ENCODE data around the gene IMP4.

IMP4 gene

GRCh38 chr2:130372055-130372832 lies 29.5 kb downstream of the IMP4 start (continued):
- TF ChIP-seq, protein P1, sequence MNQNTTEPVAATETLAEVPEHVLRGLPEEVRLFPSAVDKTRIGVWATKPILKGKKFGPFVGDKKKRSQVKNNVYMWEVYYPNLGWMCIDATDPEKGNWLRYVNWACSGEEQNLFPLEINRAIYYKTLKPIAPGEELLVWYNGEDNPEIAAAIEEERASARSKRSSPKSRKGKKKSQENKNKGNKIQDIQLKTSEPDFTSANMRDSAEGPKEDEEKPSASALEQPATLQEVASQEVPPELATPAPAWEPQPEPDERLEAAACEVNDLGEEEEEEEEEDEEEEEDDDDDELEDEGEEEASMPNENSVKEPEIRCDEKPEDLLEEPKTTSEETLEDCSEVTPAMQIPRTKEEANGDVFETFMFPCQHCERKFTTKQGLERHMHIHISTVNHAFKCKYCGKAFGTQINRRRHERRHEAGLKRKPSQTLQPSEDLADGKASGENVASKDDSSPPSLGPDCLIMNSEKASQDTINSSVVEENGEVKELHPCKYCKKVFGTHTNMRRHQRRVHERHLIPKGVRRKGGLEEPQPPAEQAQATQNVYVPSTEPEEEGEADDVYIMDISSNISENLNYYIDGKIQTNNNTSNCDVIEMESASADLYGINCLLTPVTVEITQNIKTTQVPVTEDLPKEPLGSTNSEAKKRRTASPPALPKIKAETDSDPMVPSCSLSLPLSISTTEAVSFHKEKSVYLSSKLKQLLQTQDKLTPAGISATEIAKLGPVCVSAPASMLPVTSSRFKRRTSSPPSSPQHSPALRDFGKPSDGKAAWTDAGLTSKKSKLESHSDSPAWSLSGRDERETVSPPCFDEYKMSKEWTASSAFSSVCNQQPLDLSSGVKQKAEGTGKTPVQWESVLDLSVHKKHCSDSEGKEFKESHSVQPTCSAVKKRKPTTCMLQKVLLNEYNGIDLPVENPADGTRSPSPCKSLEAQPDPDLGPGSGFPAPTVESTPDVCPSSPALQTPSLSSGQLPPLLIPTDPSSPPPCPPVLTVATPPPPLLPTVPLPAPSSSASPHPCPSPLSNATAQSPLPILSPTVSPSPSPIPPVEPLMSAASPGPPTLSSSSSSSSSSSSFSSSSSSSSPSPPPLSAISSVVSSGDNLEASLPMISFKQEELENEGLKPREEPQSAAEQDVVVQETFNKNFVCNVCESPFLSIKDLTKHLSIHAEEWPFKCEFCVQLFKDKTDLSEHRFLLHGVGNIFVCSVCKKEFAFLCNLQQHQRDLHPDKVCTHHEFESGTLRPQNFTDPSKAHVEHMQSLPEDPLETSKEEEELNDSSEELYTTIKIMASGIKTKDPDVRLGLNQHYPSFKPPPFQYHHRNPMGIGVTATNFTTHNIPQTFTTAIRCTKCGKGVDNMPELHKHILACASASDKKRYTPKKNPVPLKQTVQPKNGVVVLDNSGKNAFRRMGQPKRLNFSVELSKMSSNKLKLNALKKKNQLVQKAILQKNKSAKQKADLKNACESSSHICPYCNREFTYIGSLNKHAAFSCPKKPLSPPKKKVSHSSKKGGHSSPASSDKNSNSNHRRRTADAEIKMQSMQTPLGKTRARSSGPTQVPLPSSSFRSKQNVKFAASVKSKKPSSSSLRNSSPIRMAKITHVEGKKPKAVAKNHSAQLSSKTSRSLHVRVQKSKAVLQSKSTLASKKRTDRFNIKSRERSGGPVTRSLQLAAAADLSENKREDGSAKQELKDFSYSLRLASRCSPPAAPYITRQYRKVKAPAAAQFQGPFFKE (tag by site-specific recombination; IDR thresholded peaks at IDR 0.05; ENCODE audit: borderline replicate concordance): no peak
- TF ChIP-seq KLF16 (tag by site-specific recombination; IDR thresholded peaks at IDR 0.05) (no peak; the same call in 1 of the 2 replicates), ELK4 (IDR thresholded peaks at IDR 0.05; ENCODE audit: borderline replicate concordance, low read depth, low read length) (no peak), ZNF664 (tag by site-specific recombination; IDR thresholded peaks at IDR 0.05) (no peak), ZNF585B (tag by site-specific recombination; IDR thresholded peaks at IDR 0.05) (no peak), ZNF704 (tag by site-specific recombination; IDR thresholded peaks at IDR 0.05) (no peak), GLIS1 (tag by site-specific recombination; IDR thresholded peaks at IDR 0.05) (peak; percentile 55), ZBTB1 (tag by site-specific recombination; IDR thresholded peaks at IDR 0.05) (no peak), ZEB2 (tag by site-specific recombination; IDR thresholded peaks at IDR 0.05) (no peak; the same call in 1 of the 2 replicates), ZNF23 (tag by site-specific recombination; IDR thresholded peaks at IDR 0.05; ENCODE audit: borderline replicate concordance) (no peak), OVOL3 (tag by site-specific recombination; IDR thresholded peaks at IDR 0.05) (no peak), ZBTB11 (tag by site-specific recombination; conservative IDR thresholded peaks at IDR 0.05; ENCODE audit: low read depth) (peak; percentile 88), ZNF830 (tag by site-specific recombination; IDR thresholded peaks at IDR 0.05; ENCODE audit: low read depth) (no peak), ZNF335 (tag by site-specific recombination; conservative IDR thresholded peaks at IDR 0.05) (peak; percentile 47), RBAK (tag by site-specific recombination; IDR thresholded peaks at IDR 0.05) (no peak)
- TF ChIP-seq, protein P2, sequence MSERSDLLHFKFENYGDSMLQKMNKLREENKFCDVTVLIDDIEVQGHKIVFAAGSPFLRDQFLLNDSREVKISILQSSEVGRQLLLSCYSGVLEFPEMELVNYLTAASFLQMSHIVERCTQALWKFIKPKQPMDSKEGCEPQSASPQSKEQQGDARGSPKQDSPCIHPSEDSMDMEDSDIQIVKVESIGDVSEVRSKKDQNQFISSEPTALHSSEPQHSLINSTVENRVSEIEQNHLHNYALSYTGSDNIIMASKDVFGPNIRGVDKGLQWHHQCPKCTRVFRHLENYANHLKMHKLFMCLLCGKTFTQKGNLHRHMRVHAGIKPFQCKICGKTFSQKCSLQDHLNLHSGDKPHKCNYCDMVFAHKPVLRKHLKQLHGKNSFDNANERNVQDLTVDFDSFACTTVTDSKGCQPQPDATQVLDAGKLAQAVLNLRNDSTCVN (tag by site-specific recombination; optimal IDR thresholded peaks at IDR 0.05): peak; percentile 90
- TF ChIP-seq, protein P3, sequence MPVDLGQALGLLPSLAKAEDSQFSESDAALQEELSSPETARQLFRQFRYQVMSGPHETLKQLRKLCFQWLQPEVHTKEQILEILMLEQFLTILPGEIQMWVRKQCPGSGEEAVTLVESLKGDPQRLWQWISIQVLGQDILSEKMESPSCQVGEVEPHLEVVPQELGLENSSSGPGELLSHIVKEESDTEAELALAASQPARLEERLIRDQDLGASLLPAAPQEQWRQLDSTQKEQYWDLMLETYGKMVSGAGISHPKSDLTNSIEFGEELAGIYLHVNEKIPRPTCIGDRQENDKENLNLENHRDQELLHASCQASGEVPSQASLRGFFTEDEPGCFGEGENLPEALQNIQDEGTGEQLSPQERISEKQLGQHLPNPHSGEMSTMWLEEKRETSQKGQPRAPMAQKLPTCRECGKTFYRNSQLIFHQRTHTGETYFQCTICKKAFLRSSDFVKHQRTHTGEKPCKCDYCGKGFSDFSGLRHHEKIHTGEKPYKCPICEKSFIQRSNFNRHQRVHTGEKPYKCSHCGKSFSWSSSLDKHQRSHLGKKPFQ (tag by site-specific recombination; IDR thresholded peaks at IDR 0.05): no peak
- TF ChIP-seq, protein P4, sequence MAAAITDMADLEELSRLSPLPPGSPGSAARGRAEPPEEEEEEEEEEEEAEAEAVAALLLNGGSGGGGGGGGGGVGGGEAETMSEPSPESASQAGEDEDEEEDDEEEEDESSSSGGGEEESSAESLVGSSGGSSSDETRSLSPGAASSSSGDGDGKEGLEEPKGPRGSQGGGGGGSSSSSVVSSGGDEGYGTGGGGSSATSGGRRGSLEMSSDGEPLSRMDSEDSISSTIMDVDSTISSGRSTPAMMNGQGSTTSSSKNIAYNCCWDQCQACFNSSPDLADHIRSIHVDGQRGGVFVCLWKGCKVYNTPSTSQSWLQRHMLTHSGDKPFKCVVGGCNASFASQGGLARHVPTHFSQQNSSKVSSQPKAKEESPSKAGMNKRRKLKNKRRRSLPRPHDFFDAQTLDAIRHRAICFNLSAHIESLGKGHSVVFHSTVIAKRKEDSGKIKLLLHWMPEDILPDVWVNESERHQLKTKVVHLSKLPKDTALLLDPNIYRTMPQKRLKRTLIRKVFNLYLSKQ (tag by site-specific recombination; IDR thresholded peaks at IDR 0.05; ENCODE audit: borderline replicate concordance): no peak
- TF ChIP-seq, protein P5, sequence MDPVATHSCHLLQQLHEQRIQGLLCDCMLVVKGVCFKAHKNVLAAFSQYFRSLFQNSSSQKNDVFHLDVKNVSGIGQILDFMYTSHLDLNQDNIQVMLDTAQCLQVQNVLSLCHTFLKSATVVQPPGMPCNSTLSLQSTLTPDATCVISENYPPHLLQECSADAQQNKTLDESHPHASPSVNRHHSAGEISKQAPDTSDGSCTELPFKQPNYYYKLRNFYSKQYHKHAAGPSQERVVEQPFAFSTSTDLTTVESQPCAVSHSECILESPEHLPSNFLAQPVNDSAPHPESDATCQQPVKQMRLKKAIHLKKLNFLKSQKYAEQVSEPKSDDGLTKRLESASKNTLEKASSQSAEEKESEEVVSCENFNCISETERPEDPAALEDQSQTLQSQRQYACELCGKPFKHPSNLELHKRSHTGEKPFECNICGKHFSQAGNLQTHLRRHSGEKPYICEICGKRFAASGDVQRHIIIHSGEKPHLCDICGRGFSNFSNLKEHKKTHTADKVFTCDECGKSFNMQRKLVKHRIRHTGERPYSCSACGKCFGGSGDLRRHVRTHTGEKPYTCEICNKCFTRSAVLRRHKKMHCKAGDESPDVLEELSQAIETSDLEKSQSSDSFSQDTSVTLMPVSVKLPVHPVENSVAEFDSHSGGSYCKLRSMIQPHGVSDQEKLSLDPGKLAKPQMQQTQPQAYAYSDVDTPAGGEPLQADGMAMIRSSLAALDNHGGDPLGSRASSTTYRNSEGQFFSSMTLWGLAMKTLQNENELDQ (tag by site-specific recombination; IDR thresholded peaks at IDR 0.05; ENCODE audit: low read depth): no peak
